ENCODE results near the gene NAALADL2. TPM values are rescaled to one million over a fixed set of nuclear protein-coding genes. Genes with fewer than 3 reads are reported as not detected.

Gene NAALADL2
- total RNA-seq, 4 donors from 2014 or later: 0.85 to 6.3 (median 1.6) TPM

DNA sequence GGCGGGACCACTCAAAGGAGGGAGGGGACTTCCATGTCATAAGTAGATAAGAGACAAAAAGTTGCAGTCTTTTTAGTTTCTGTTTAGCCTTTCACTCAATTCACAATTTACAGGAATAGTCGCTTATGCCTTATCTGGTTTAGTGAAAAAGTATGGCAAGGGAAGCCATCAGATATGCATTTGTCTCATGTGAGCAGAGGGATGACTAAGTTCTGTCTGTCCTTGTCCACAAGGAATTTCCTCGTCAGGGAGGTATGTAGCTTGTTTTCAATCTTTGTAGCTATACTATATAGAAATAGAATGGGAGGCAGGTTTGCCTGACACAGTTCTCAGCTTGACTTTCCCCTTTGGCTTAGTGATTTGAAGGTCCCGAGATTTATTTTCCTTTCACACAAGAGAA is 882.8 kb downstream of the NAALADL2 start:
- Histone ChIP-seq H3K4me3 (no peak overlapping the region), H3K27ac (no peak overlapping the region), H3K4me1 (no peaks in the 10 kb centered on the region), H3K27me3 (no peaks in the 10 kb centered on the region), H3K9me3 (no peaks in the 10 kb centered on the region), H3K36me3 (no peaks in the 10 kb centered on the region)
- 77 to 83% methylated on average over 4 of the region's 4 CpGs for WGBS, 2 donors
- intact Hi-C loops (cut with DNase I): no loop called here
- TF ChIP-seq POLR2A (IDR thresholded peaks at IDR 0.05): no peak
- TF ChIP-seq, protein P1, sequence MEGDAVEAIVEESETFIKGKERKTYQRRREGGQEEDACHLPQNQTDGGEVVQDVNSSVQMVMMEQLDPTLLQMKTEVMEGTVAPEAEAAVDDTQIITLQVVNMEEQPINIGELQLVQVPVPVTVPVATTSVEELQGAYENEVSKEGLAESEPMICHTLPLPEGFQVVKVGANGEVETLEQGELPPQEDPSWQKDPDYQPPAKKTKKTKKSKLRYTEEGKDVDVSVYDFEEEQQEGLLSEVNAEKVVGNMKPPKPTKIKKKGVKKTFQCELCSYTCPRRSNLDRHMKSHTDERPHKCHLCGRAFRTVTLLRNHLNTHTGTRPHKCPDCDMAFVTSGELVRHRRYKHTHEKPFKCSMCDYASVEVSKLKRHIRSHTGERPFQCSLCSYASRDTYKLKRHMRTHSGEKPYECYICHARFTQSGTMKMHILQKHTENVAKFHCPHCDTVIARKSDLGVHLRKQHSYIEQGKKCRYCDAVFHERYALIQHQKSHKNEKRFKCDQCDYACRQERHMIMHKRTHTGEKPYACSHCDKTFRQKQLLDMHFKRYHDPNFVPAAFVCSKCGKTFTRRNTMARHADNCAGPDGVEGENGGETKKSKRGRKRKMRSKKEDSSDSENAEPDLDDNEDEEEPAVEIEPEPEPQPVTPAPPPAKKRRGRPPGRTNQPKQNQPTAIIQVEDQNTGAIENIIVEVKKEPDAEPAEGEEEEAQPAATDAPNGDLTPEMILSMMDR (IDR thresholded peaks at IDR 0.05): no peak
- DNase-seq: no peak

DNA sequence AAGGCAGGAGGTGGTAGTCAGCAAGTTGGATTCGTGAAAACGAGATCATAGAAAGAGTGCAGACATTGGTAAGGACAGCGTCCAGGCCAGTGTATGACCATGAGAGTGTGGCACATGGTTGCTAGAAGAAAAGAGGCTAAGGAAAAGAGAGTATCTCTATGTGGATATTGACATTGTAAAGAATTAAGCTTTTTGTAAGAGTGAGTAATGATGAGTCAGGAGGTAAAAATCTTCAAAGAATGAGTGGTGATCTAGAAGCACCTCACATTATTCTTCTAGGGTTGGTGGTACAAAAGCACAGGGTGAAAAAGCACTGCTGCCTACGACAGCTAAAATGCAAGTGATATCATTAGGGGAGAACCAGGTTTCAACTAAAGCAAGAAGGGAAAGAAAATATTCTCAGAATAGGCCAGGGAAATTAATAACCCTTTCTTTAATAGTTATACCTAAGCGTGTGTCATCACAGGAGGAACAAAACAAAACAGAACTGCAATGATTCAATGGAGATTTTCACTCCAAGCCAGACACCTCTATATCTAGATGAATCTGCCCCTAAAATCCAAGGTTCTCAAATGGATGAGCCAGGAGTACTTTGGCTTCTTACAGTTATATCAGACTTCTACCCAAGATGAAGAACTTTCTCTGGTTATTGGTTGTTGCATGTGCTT is 884.7 kb downstream of the NAALADL2 start:
- intact Hi-C loops (cut with DNase I): no loop called here
- Histone ChIP-seq H3K4me1 (no peaks in the 10 kb centered on the region), H3K9me3 (no peaks in the 10 kb centered on the region), H3K27me3 (no peaks in the 10 kb centered on the region), H3K36me3 (no peaks in the 10 kb centered on the region), H3K4me3 (no peak overlapping the region), H3K27ac (no peak overlapping the region)
- 55 to 64% methylated on average over 5 of the region's 5 CpGs for WGBS, 2 donors
- no peak for DNase-seq
- TF ChIP-seq, protein P1 (IDR thresholded peaks at IDR 0.05): no peak
- no peak for TF ChIP-seq POLR2A (IDR thresholded peaks at IDR 0.05)

DNA sequence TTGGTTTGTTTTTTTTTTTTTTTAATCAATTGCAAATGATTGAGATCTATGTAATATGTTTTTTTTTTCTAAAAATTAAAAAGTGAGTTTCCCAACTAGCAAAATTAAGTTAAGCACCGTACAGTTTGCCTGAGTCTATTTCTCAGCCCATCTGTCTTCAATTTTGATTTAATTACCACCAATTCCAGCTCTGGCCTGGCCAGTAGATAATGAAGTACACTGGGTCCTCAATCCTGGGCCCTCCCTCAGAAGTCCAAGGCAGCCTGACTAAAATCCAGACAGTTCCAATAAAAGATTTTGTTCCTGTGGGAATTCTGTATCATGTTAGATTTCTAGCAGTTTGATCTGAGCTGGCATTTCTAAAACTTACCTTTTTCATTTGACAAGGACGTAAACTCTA is 887.2 kb downstream of the NAALADL2 start:
- DNase-seq: no peak
- no peaks in the 10 kb centered on the region for H3K4me1 ChIP-seq
- no peaks in the 10 kb centered on the region for H3K27me3 ChIP-seq
- H3K9me3 ChIP-seq: no peaks in the 10 kb centered on the region
- WGBS, 2 donors: 90 to 91% methylated on average over 2 of the region's 2 CpGs
- TF ChIP-seq, protein P1 (IDR thresholded peaks at IDR 0.05): no peak
- no peak for TF ChIP-seq POLR2A (IDR thresholded peaks at IDR 0.05)
- intact Hi-C loops (cut with DNase I): no loop called here
- no peak overlapping the region for H3K27ac ChIP-seq
- no peak overlapping the region for H3K4me3 ChIP-seq
- no peaks in the 10 kb centered on the region for H3K36me3 ChIP-seq

DNA sequence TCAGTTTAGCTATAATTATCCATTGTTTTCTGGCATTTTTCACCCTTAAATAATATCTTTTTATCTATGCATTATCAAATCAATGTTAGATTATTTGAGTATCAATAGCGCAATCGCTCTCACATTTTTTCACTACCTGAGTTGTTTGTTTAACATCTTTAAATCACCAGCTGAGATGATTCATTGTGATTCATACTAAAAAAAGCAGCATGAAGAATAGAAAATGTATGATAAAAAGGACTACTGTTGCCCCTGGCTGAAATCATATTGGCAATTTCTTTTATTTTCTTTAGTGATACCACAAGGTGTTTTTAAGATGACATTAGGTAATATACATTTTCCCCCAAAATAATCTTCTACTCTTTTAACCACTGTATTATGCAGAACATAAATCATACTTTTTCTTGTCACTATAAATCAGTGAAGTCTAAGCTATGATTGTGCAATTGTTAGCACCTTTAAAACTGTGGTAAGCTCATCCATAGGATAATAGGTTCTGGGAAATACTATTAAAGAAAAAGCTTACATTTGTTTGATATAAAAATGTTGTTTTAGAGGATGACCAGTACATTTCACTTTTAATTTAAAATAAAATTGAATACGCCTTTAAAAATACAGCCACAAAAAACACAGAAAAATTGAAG is 889.1 kb downstream of the NAALADL2 start:
- intact Hi-C loops (cut with DNase I): no loop called here
- no peaks in the 10 kb centered on the region for H3K27me3 ChIP-seq
- no peaks in the 10 kb centered on the region for H3K9me3 ChIP-seq
- no peak for DNase-seq
- WGBS, 2 donors: 48 to 61% methylated on average over 3 of the region's 3 CpGs
- TF ChIP-seq POLR2A (IDR thresholded peaks at IDR 0.05): no peak
- TF ChIP-seq, protein P1 (IDR thresholded peaks at IDR 0.05): no peak
- H3K36me3 ChIP-seq: no peaks in the 10 kb centered on the region
- H3K4me3 ChIP-seq: no peak overlapping the region
- H3K4me1 ChIP-seq: no peaks in the 10 kb centered on the region
- no peak overlapping the region for H3K27ac ChIP-seq

DNA sequence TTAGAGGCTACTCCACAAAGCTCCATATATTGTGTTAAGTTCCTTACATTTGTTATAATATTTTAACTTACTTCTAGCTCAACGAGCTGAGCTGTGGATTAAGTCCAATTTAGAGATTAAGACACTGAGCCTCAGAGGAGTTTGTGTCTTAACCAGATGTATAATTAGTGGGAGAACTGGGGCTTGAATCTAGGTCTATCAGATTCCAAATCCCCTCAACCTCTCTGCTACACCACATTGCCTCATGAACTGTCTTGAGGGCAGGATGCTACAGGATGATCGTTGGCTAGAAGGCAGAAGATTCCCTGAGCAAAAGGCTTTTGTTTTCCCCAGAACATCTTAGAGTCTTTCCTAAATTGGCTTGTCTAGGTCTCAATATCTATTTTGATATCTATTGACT is 890.8 kb downstream of the NAALADL2 start:
- TF ChIP-seq, protein P1 (IDR thresholded peaks at IDR 0.05): no peak
- TF ChIP-seq POLR2A (IDR thresholded peaks at IDR 0.05): no peak
- Histone ChIP-seq H3K9me3 (no peaks in the 10 kb centered on the region), H3K27ac (no peak overlapping the region), H3K36me3 (no peaks in the 10 kb centered on the region), H3K27me3 (no peaks in the 10 kb centered on the region), H3K4me3 (no peak overlapping the region), H3K4me1 (no peaks in the 10 kb centered on the region)
- no peak for DNase-seq
- 60 to 69% methylated on average over 2 of the region's 2 CpGs for WGBS, 2 donors
- intact Hi-C loops (cut with DNase I): no loop called here
